GM12891 (cell line): ENCODE measurements around the gene TBRG1.

Experiments
- PAX5 ChIP-seq: IDR thresholded peaks from 2 replicates; pipeline ENCODE4 v1.6.1; 2011; ENCODE audit warnings: low read length, moderate library complexity, mild to moderate bottlenecking; ENCODE audit not compliant: insufficient read depth, severe bottlenecking
- POLR2A ChIP-seq: IDR thresholded peaks from 2 replicates; pipeline ENCODE4 v1.6.1; 2011; ENCODE audit warnings: low read depth, low read length, control low read depth
- POLR2AphosphoS5 ChIP-seq: IDR thresholded peaks from 2 replicates; pipeline ENCODE4 v1.6.1; 2011; ENCODE audit warnings: low read depth, low read length, control low read depth
- POU2F2 ChIP-seq: IDR thresholded peaks from 2 replicates; pipeline ENCODE4 v1.6.1; 2011; ENCODE audit warnings: low read depth, mild to moderate bottlenecking, control low read depth, low read length, moderate library complexity
- SPI1 ChIP-seq: IDR thresholded peaks from 2 replicates; pipeline ENCODE4 v1.6.1; 2011; ENCODE audit warnings: low read depth, low read length, control low read depth
- TAF1 ChIP-seq: IDR thresholded peaks from 2 replicates; pipeline ENCODE4 v1.6.1; 2011; ENCODE audit warnings: low read depth, low read length, control low read depth

DNA sequence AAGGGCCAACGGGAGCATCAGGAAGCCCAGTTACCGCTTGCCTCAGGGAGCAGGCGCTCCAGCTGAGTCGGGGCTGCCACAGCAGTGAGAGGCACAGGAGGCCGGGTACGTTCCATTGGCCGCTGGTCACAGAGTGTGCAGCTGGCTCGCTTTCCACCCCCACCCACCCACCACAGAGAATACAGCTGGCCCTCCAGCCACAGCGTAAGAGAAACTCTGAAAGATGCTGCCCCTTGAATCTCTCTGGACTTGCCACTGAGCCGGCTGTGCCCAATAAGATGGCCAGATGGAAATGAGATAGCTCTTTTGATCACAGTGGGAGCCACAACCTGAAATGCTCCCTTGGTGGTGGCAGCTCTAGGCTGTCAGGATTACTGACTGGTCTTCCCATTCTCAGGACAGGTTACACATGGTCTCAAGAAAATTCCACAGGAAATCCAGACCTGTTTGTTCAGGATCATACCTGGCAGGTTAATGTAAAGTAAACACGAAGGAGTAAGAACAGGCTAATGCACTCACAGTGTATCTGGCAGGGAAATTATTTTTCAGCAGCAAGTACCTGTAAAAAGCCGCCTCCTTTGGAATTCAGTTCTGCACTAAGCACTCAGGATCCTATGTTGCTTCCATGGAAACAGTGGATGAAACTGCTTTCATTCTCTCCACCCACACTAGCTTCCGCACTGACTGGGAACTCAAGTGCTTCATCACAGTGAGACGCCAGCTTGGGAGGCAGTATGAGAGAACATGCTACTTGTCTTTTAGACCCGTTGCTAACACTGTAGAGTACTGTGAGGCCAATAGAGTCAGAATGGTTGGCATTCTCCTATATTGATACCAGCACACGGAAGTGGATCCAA is 34.3 kb downstream of the TBRG1 start:
- TF ChIP-seq TAF1 = no peak
- no peak for TF ChIP-seq POLR2A
- TF ChIP-seq POLR2AphosphoS5 = no peak
- no peak for TF ChIP-seq PAX5
- no peak for TF ChIP-seq SPI1
- TF ChIP-seq POU2F2 = no peak
